WTC11 (cell line): Measurements from ENCODE around the gene CAMKMT. TPM values are rescaled to one million over a fixed set of nuclear protein-coding genes. Genes with fewer than 3 reads are reported as not detected.

ENCODE experiments used
- ATAC-seq: fragments of 200-7000 bp; cut with Tn5 transposase; 2 replicates; pipeline ENCODE4 v1.10.0; 2021; ENCODE audit warnings: mild to moderate bottlenecking, moderate library complexity
- CTCF ChIA-PET: fragments of 300-600 bp; sonication (Branson Sonifier 250); formaldehyde crosslinking; loops from one replicate; lab custom pipeline; 2021; ENCODE audit warnings: antibody characterized with exemption; lab: Charles Lee
- POLR2A ChIA-PET: fragments of 350-600 bp; sonication (Branson Sonifier 250); formaldehyde crosslinking; loops from one replicate; lab custom pipeline; 2021; ENCODE audit warnings: antibody characterized with exemption; lab: Charles Lee
- DNase-seq: peaks from one replicate; pipeline ENCODE4 v3.0.0; 2021; ENCODE audit warnings: low spot score
- H3K27ac Mint-ChIP-seq: 2 replicates; pipeline ENCODE4 v1.8.0; 2021; ENCODE audit warnings: mixed read lengths
- H3K27me3 Mint-ChIP-seq: 2 replicates; pipeline ENCODE4 v1.8.0; 2021; ENCODE audit warnings: low read depth, mild to moderate bottlenecking, moderate library complexity, mixed read lengths
- H3K36me3 Mint-ChIP-seq: 2 replicates; pipeline ENCODE4 v1.8.0; 2021; ENCODE audit warnings: mixed read lengths
- H3K4me1 Mint-ChIP-seq: 2 replicates; pipeline ENCODE4 v1.8.0; 2022; ENCODE audit warnings: mixed read lengths
- H3K4me3 Mint-ChIP-seq: 2 replicates; pipeline ENCODE4 v1.8.0; 2021; ENCODE audit warnings: mild to moderate bottlenecking, moderate library complexity, mixed read lengths
- H3K9me3 Mint-ChIP-seq: 2 replicates; pipeline ENCODE4 v1.8.0; 2021; ENCODE audit warnings: mixed read lengths
- ATF2 ChIP-seq: sonication (generic); formaldehyde crosslinking; IDR thresholded peaks from 2 replicates; pipeline ENCODE4 v1.8.1; 2022; ENCODE audit warnings: low read depth, missing genetic modification reagents, borderline replicate concordance
- CTCF ChIP-seq: fragments of 200-600 bp; IDR thresholded peaks from 2 replicates; pipeline ENCODE4 v1.8.0; 2022; ENCODE audit warnings: antibody characterized with exemption
- ETV6 ChIP-seq: sonication (generic); formaldehyde crosslinking; IDR thresholded peaks from 2 replicates; pipeline ENCODE4 v1.8.1; 2022; ENCODE audit warnings: mild to moderate bottlenecking, missing genetic modification reagents
- FOXJ3 ChIP-seq: sonication (generic); formaldehyde crosslinking; IDR thresholded peaks from 2 replicates; pipeline ENCODE4 v1.9.0; 2021; ENCODE audit warnings: missing genetic modification reagents, mild to moderate bottlenecking, borderline replicate concordance
- IRF1 ChIP-seq: sonication (generic); formaldehyde crosslinking; IDR thresholded peaks from 2 replicates; pipeline ENCODE4 v1.8.0; 2023; ENCODE audit warnings: missing genetic modification reagents
- JAZF1 ChIP-seq: fragments of 250-450 bp; sonication (Bioruptor Pico); IDR thresholded peaks from 2 replicates; pipeline ENCODE4 v1.9.0; 2021; ENCODE audit warnings: moderate library complexity, mild to moderate bottlenecking, inconsistent platforms
- MAX ChIP-seq: sonication (generic); formaldehyde crosslinking; IDR thresholded peaks from 2 replicates; pipeline ENCODE4 v1.8.0; 2022; ENCODE audit warnings: mild to moderate bottlenecking, missing genetic modification reagents
- MYBL2 ChIP-seq: sonication (generic); formaldehyde crosslinking; IDR thresholded peaks from 2 replicates; pipeline ENCODE4 v1.8.1; 2023; ENCODE audit warnings: mild to moderate bottlenecking, moderate library complexity, missing genetic modification reagents
- SP1 ChIP-seq: sonication (generic); formaldehyde crosslinking; conservative IDR thresholded peaks from 2 replicates; pipeline ENCODE4 v1.8.1; 2022; ENCODE audit warnings: missing genetic modification reagents
- TP53 ChIP-seq: sonication (generic); formaldehyde crosslinking; IDR thresholded peaks from 2 replicates; pipeline ENCODE4 v1.8.1; 2023; ENCODE audit warnings: mild to moderate bottlenecking, missing genetic modification reagents
- USF1 ChIP-seq: sonication (generic); formaldehyde crosslinking; IDR thresholded peaks from 2 replicates; pipeline ENCODE4 v1.8.0; 2022; ENCODE audit warnings: mild to moderate bottlenecking, missing genetic modification reagents
- USF2 ChIP-seq: sonication (generic); formaldehyde crosslinking; IDR thresholded peaks from 2 replicates; pipeline ENCODE4 v1.8.1; 2023; ENCODE audit warnings: mild to moderate bottlenecking, missing genetic modification reagents, moderate library complexity
- ZBTB43 ChIP-seq: sonication (generic); formaldehyde crosslinking; IDR thresholded peaks from 2 replicates; pipeline ENCODE4 v1.8.1; 2023; ENCODE audit warnings: mild to moderate bottlenecking, missing genetic modification reagents
- ZNF138 ChIP-seq: sonication (generic); formaldehyde crosslinking; conservative IDR thresholded peaks from 2 replicates; pipeline ENCODE4 v1.8.1; 2022; ENCODE audit warnings: mild to moderate bottlenecking, moderate library complexity, missing genetic modification reagents
- ZNF317 ChIP-seq: sonication (generic); formaldehyde crosslinking; IDR thresholded peaks from 2 replicates; pipeline ENCODE4 v1.8.1; 2023; ENCODE audit warnings: low read depth, mild to moderate bottlenecking, moderate library complexity, missing genetic modification reagents, borderline replicate concordance
- ZNF512 ChIP-seq: sonication (generic); formaldehyde crosslinking; IDR thresholded peaks from 2 replicates; pipeline ENCODE4 v1.8.1; 2022; ENCODE audit warnings: missing genetic modification reagents, borderline replicate concordance
- ZNF671 ChIP-seq: fragments of 250-450 bp; sonication (Bioruptor Pico); IDR thresholded peaks from 2 replicates; pipeline ENCODE4 v1.8.0; 2021; ENCODE audit warnings: mild to moderate bottlenecking
- ZSCAN18 ChIP-seq: fragments of 250-450 bp; sonication (Bioruptor Pico); IDR thresholded peaks from 2 replicates; pipeline ENCODE4 v2.1.2; 2022; ENCODE audit warnings: mild to moderate bottlenecking, moderate library complexity
- total RNA-seq: library from RNA; stranded (reverse); gene quantifications from 3 replicates; pipeline ENCODE4 v1.2.3, GENCODE V29; 2021

Gene CAMKMT
- total RNA-seq, 1 experiment from 2014 or later, result 20.6 TPM

GRCh38 chr2:44722026-44722625, 360.4 kb downstream of the CAMKMT start:
- H3K4me3 Mint-ChIP-seq, result no peak overlapping the region
- ATAC-seq (no peak), DNase-seq (no peak)
- TF ChIP-seq ZNF138 (CRISPR knock-in tag) (no peak), FOXJ3 (CRISPR knock-in tag) (no peak), ZNF317 (CRISPR knock-in tag) (no peak), MYBL2 (CRISPR knock-in tag) (no peak)
- no peaks in the 10 kb centered on the region for H3K27me3 Mint-ChIP-seq
- no peaks in the 10 kb centered on the region for H3K36me3 Mint-ChIP-seq
- POLR2A ChIA-PET, result interaction anchor here (0.7 to 1.0 kb wide), 2 partner anchors 198 to 249 kb away, joined by 3 read pairs; no protein-coding TSS in a partner anchor
- peaks cover 4% of the 10 kb centered on the region; the same call in 1 of the 2 replicates for H3K4me1 Mint-ChIP-seq
- H3K9me3 Mint-ChIP-seq, result no peaks in the 10 kb centered on the region
- CTCF ChIA-PET, result interaction anchor here (1.0 to 1.6 kb wide), 4 partner anchors 54 to 330 kb away, joined by 3 to 7 read pairs (median 4); no protein-coding TSS in a partner anchor
- H3K27ac Mint-ChIP-seq, result no peak overlapping the region

GRCh38 chr2:44723921-44724320, 362.2 kb downstream of the CAMKMT start:
- Mint-ChIP-seq H3K4me1 (peaks cover 4% of the 10 kb centered on the region; the same call in 1 of the 2 replicates), H3K27me3 (no peaks in the 10 kb centered on the region), H3K9me3 (no peaks in the 10 kb centered on the region), H3K27ac (no peak overlapping the region), H3K4me3 (no peak overlapping the region), H3K36me3 (no peaks in the 10 kb centered on the region)
- ChIA-PET POLR2A (no interaction called here), CTCF (interaction anchor here (0.6 to 1.6 kb wide), 2 partner anchors 38 to 245 kb away, joined by 3 to 7 read pairs; no protein-coding TSS in a partner anchor)
- no peak for TF ChIP-seq MAX (CRISPR knock-in tag)
- no peak for TF ChIP-seq CTCF
- TF ChIP-seq ETV6 (CRISPR knock-in tag), result no peak
- TF ChIP-seq SP1, result no peak
- TF ChIP-seq USF2 (CRISPR knock-in tag), result no peak
- no peak for TF ChIP-seq ATF2 (CRISPR knock-in tag)
- no peak for TF ChIP-seq USF1 (CRISPR knock-in tag)
- no peak for TF ChIP-seq ZNF512
- no peak for ATAC-seq
- no peak for DNase-seq

- H3K4me1 Mint-ChIP-seq, result peaks cover 7% of the 10 kb centered on the region
- H3K4me3 Mint-ChIP-seq, result no peak overlapping the region
- ATAC-seq, result no peak
- H3K27ac Mint-ChIP-seq, result no peak overlapping the region
- CTCF ChIA-PET, result no interaction called here
- H3K36me3 Mint-ChIP-seq, result no peaks in the 10 kb centered on the region
- H3K27me3 Mint-ChIP-seq, result no peaks in the 10 kb centered on the region
- POLR2A ChIA-PET, result no interaction called here
- peaks cover 9% of the 10 kb centered on the region for H3K9me3 Mint-ChIP-seq
- DNase-seq, result no peak
- TF ChIP-seq ATF2 (CRISPR knock-in tag) (no peak), TP53 (CRISPR knock-in tag) (no peak), ZNF671 (CRISPR knock-in tag) (no peak), IRF1 (CRISPR knock-in tag) (no peak), ZSCAN18 (CRISPR knock-in tag) (no peak), ZBTB43 (CRISPR knock-in tag) (no peak), JAZF1 (CRISPR knock-in tag) (no peak)
Observed at GRCh38 chr2:44730593-44730992, 368.8 kb downstream of the CAMKMT start.
